Hepatocyte (in vitro differentiated cells): ENCODE results near the gene DUSP28. TPM values are rescaled to one million over a fixed set of nuclear protein-coding genes. Genes with fewer than 3 reads are reported as not detected.

ENCODE experiments used
- DNase-seq: peaks from one replicate; pipeline ENCODE4 v3.0.0-alpha.2; 2016; ENCODE audit warnings: low spot score
- H2AFZ ChIP-seq: fragments of 200-600 bp; sonication (generic); 2 replicates; pipeline ENCODE4 v1.6.0; 2016; ENCODE audit warnings: antibody characterized with exemption, mild to moderate bottlenecking
- H3K27ac ChIP-seq: fragments of 200-600 bp; sonication (generic); 2 replicates; pipeline ENCODE4 v1.5.1; 2016; ENCODE audit warnings: mild to moderate bottlenecking
- H3K27me3 ChIP-seq: fragments of 200-600 bp; sonication (generic); 2 replicates; pipeline ENCODE4 v1.6.1; 2016
- H3K36me3 ChIP-seq: fragments of 200-600 bp; sonication (generic); replicated peaks from 2 replicates; pipeline ENCODE4 v1.5.1; 2016; ENCODE audit warnings: low read depth; ENCODE audit not compliant: insufficient read depth
- H3K4me1 ChIP-seq: fragments of 200-600 bp; sonication (generic); 2 replicates; pipeline ENCODE4 v1.5.1; 2016; ENCODE audit warnings: mild to moderate bottlenecking, moderate library complexity; ENCODE audit not compliant: insufficient read depth
- H3K4me2 ChIP-seq: fragments of 200-600 bp; sonication (generic); 2 replicates; pipeline ENCODE4 v1.6.0; 2016
- H3K4me3 ChIP-seq: fragments of 200-600 bp; sonication (generic); 2 replicates; pipeline ENCODE4 v1.5.1; 2016; ENCODE audit warnings: mild to moderate bottlenecking
- H3K79me2 ChIP-seq: fragments of 200-600 bp; sonication (generic); 2 replicates; pipeline ENCODE4 v1.6.0; 2017; ENCODE audit warnings: mild to moderate bottlenecking
- H3K9me2 ChIP-seq: fragments of 200-600 bp; sonication (generic); replicated peaks from 2 replicates; pipeline ENCODE4 v1.6.0; 2017; ENCODE audit warnings: mild to moderate bottlenecking; ENCODE audit not compliant: insufficient read depth
- H3K9me3 ChIP-seq: fragments of 200-600 bp; sonication (generic); 2 replicates; pipeline ENCODE4 v1.5.1; 2016; ENCODE audit warnings: low read depth, mild to moderate bottlenecking
- H4K20me1 ChIP-seq: fragments of 200-600 bp; sonication (generic); 2 replicates; pipeline ENCODE4 v1.6.0; 2016; ENCODE audit warnings: mild to moderate bottlenecking; ENCODE audit not compliant: insufficient read depth, poor library complexity, severe bottlenecking
- CTCF ChIP-seq: fragments of 200-600 bp; sonication (generic); IDR thresholded peaks from 2 replicates; pipeline ENCODE4 v1.5.1; 2016; ENCODE audit warnings: antibody characterized with exemption, mild to moderate bottlenecking; ENCODE audit not compliant: poor library complexity
- EZH2 ChIP-seq: fragments of 200-600 bp; sonication (generic); IDR thresholded peaks from 2 replicates; pipeline ENCODE4 v1.6.1; 2016; ENCODE audit warnings: antibody characterized with exemption, mild to moderate bottlenecking, borderline replicate concordance
- EZH2phosphoT487 ChIP-seq: fragments of 200-600 bp; sonication (generic); IDR thresholded peaks from one replicate; pipeline ENCODE4 v1.6.1; 2018; ENCODE audit warnings: antibody characterized with exemption, mild to moderate bottlenecking, low read depth, moderate library complexity; ENCODE audit not compliant: unreplicated experiment, severe bottlenecking
- WGBS: methylation state at CpG from one replicate; pipeline ENCODE4 v1.1.6; 2016; ENCODE audit warnings: low lambda C conversion rate; ENCODE audit errors: missing lambda C conversion rate; 5-methylcytosine and 5-hydroxymethylcytosine counted together
- polyA plus RNA-seq: library from polyadenylated mRNA; unstranded; fragments of >200 nt; fragmentation: Nextera tagmentation; extraction: Ambion mirVana; gene quantifications from 2 replicates; pipeline ENCODE4 v1.2.1, GENCODE V29; 2016
- total RNA-seq: library from RNA; depleted of rRNA; stranded (reverse); fragments of >200 nt; gene quantifications from 2 replicates; pipeline ENCODE4 v1.2.3, GENCODE V29; 2014

DUSP28 gene
- total and polyA plus RNA-seq, 2 experiments from 2014 or later, result 4.6 to 6.8 TPM

GRCh38 chr2:240512666-240513535, 47.3 kb upstream of the DUSP28 start:
- Histone ChIP-seq H2AFZ (no peak overlapping the region), H3K27ac (no peak overlapping the region), H3K27me3 (no peaks in the 10 kb centered on the region), H3K4me3 (no peak overlapping the region), H3K36me3 (no peaks in the 10 kb centered on the region), H3K4me2 (no peak overlapping the region), H3K9me3 (no peaks in the 10 kb centered on the region), H3K79me2 (no peaks in the 10 kb centered on the region), H3K9me2 (no peaks in the 10 kb centered on the region), H4K20me1 (no peaks in the 10 kb centered on the region), H3K4me1 (no peaks in the 10 kb centered on the region)
- DNase-seq, result no peak
- WGBS, result 96% methylated on average over 21 of the region's 21 CpGs
- TF ChIP-seq EZH2phosphoT487, result no peak
- no peak for TF ChIP-seq EZH2
- no peak for TF ChIP-seq CTCF

GRCh38 chr2:240513549-240514287, 46.4 kb upstream of the DUSP28 start:
- H2AFZ ChIP-seq, result no peak overlapping the region
- H3K9me3 ChIP-seq, result no peaks in the 10 kb centered on the region
- no peaks in the 10 kb centered on the region for H3K79me2 ChIP-seq
- 41% methylated on average over 13 of the region's 13 CpGs for WGBS
- H3K4me3 ChIP-seq, result no peak overlapping the region
- H3K4me1 ChIP-seq, result no peaks in the 10 kb centered on the region
- H3K4me2 ChIP-seq, result no peak overlapping the region
- no peaks in the 10 kb centered on the region for H3K9me2 ChIP-seq
- no peak overlapping the region for H3K27ac ChIP-seq
- H3K36me3 ChIP-seq, result no peaks in the 10 kb centered on the region
- DNase-seq, result peak; percentile 89
- no peaks in the 10 kb centered on the region for H4K20me1 ChIP-seq
- TF ChIP-seq EZH2phosphoT487 (no peak), CTCF (peak; percentile 79)
- no peaks in the 10 kb centered on the region for H3K27me3 ChIP-seq

- Histone ChIP-seq H3K4me1 (no peaks in the 10 kb centered on the region), H3K27ac (no peak overlapping the region), H3K9me2 (no peaks in the 10 kb centered on the region), H3K36me3 (no peaks in the 10 kb centered on the region), H3K4me3 (no peak overlapping the region), H3K79me2 (no peaks in the 10 kb centered on the region), H2AFZ (no peak overlapping the region), H3K9me3 (no peaks in the 10 kb centered on the region), H3K4me2 (no peak overlapping the region), H3K27me3 (no peaks in the 10 kb centered on the region), H4K20me1 (no peaks in the 10 kb centered on the region)
- no peak for TF ChIP-seq CTCF
- TF ChIP-seq EZH2, result no peak
- TF ChIP-seq EZH2phosphoT487, result no peak
- DNase-seq, result no peak
- 98% methylated on average over 2 of the region's 2 CpGs for WGBS
Observed at GRCh38 chr2:240514631-240515030, 45.5 kb upstream of the DUSP28 start.
